Stomach (tissue), 9 donors: Measurements from ENCODE around the gene ADAM15. TPM values are rescaled to one million over a fixed set of nuclear protein-coding genes. Genes with fewer than 3 reads are reported as not detected.

Experiments
- DNase-seq, 2 donors: peaks; one replicate each; pipeline versions ENCODE4 v3.0.0 to v3.0.0-alpha.2; 2013 to 2019
- H3K27ac ChIP-seq, 5 donors: fragments of 200-600 bp in 4 of 5; sonication (generic) in 4 of 5; one replicate each; pipeline ENCODE4 v1.5.1; 2013 to 2019; ENCODE audit warnings: mild to moderate bottlenecking in 1 of 5, moderate library complexity in 1 of 5
- H3K27me3 ChIP-seq, 3 donors: fragments of 200-600 bp; sonication (generic); one replicate each; pipeline ENCODE4 v1.5.1; 2017 to 2019; ENCODE audit warnings: mixed run types in 1 of 3
- H3K36me3 ChIP-seq, 4 donors: fragments of 200-600 bp; sonication (generic); 1 replicate in 3 of 4; 2 replicates in 1 of 4; pipeline ENCODE4 v1.5.1; 2016 to 2019
- H3K4me1 ChIP-seq, 4 donors: fragments of 200-600 bp; sonication (generic); one replicate each; pipeline ENCODE4 v1.5.1; 2016 to 2019
- H3K4me3 ChIP-seq, 4 donors: fragments of 200-600 bp; sonication (generic) in 3 of 4; one replicate each; pipeline ENCODE4 v1.5.1; 2016 to 2019; ENCODE audit warnings: mild to moderate bottlenecking in 1 of 4
- H3K9me3 ChIP-seq, 4 donors: fragments of 200-600 bp; sonication (generic); one replicate each; pipeline ENCODE4 v1.5.1; 2016 to 2019
- EP300 ChIP-seq: sonication (generic); formaldehyde crosslinking; IDR thresholded peaks from one replicate; pipeline ENCODE4 v1.6.1; 2017; ENCODE audit warnings: antibody characterized with exemption
- POLR2A ChIP-seq, 4 donors: fragments of 450-650 bp; IDR thresholded peaks; one replicate each; pipeline ENCODE4 v1.6.1; 2016; ENCODE audit warnings: antibody characterized with exemption in 4 of 4, control low read depth in 2 of 4, mild to moderate bottlenecking in 1 of 4, moderate library complexity in 1 of 4
- POLR2AphosphoS5 ChIP-seq, 3 donors: sonication (generic); formaldehyde crosslinking; IDR thresholded peaks; one replicate each; pipeline ENCODE4 v1.6.1; 2016; ENCODE audit warnings: antibody characterized with exemption in 3 of 3
- WGBS, 5 donors: extraction: QIAGEN DNeasy Blood & Tissue Kit in 3 of 5; methylation state at CpG; one replicate each; pipeline versions ENCODE4 v1.1.5 to v1.1.7; 2013 to 2018; 5-methylcytosine and 5-hydroxymethylcytosine counted together
- intact Hi-C: fragments of 100-400 bp; cut with DNase I; formaldehyde crosslinking; loops from one replicate; pipeline ENCODE4 v1.15.1; 2023; ENCODE audit warnings: low total_unique reads
- polyA plus RNA-seq, 3 donors: library from polyadenylated mRNA; stranded (reverse); fragments of 200-250 nt; gene quantifications; one replicate each; pipeline ENCODE4 v1.2.3, GENCODE V29; 2013
- total RNA-seq, 5 donors: library from RNA; depleted of rRNA; stranded (reverse); fragments of >200 nt; gene quantifications; one replicate each; pipeline versions ENCODE4 v1.1.0 to v1.2.3, GENCODE V29; 2014 to 2016
- TF ChIP-seq, protein P1 (sequence below), 7 experiments: fragments of 450-650 bp in 4 of 7; fragments of 200-600 bp in 3 of 7; sonication (generic) in 3 of 7; IDR thresholded peaks; one replicate each; pipeline ENCODE4 v1.5.1; 2016 to 2019; ENCODE audit warnings: antibody characterized with exemption in 7 of 7, control low read depth in 2 of 7, mild to moderate bottlenecking in 1 of 7
- donor health status: healthy with polysubstance abuse.
- donor health status: Bipolar disorder and iron deficiency.
- donor health status: healthy.

ADAM15 gene
- total and polyA plus RNA-seq, 8 donors: 56.2 to 335 (median 154) TPM

DNA sequence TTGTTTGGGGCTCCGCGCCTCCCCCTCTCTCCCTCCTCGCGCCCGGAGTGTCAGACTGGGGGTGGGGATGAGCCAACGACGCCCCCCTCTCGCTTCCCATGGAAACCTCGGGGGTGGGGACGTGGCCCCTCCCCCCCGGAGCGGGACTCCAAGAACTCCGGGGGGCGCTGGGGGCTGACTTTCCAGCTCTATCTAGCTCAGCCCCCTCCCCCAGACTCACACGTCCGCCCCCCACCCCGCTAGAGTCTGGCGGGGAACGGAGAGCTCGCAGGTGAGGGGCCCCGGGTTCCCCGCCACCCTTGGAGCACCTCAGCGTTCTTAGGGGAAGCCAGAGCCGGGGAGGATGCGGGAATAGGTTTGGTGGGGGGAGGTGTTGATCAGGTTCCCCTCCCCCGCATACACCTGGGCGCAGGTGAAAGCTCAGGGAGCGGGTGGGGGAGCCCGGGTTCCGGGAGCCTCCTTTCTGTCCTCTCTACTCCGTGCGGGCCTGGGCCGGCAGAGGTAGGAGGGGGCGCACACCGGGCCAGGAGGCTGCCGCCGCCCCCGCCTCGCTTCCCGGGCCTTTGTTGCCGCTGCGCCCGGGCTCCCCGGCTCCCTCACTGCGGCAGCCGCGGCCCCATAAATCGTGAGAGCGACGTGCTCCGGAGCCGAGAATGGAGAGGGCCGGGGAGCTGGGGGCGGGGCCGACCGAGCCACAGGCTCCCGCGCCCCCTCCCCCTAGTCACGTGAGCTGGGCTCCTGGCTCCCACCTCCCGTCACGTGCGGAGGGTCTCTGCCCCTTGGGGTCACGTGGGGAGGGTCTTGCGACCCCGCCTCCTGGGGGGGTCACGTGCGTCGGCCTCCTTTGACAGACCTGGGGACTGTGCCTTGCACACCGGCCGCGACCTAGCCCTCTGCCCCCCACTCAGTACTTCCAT is 29.5 kb downstream of the ADAM15 start:
- Histone ChIP-seq H3K27ac (no peak overlapping the region), H3K27me3 (peaks cover 21 to 62% (median 57%) of the 10 kb centered on the region in 3 donors), H3K36me3 (no peaks in the 10 kb centered on the region), H3K4me1 (peaks cover 62 to 74% (median 70%) of the 10 kb centered on the region in 4 donors), H3K9me3 (no peaks in the 10 kb centered on the region), H3K4me3 (peak overlapping the region; percentile 28 to 62 (median 46))
- WGBS, 5 donors: 1 to 2% (median 1%) methylated on average over 29 to 71 of the region's 71 CpGs
- no peak for TF ChIP-seq POLR2A (IDR thresholded peaks at IDR 0.05)
- TF ChIP-seq POLR2AphosphoS5 (IDR thresholded peaks at IDR 0.05): no peak
- TF ChIP-seq, protein P1, sequence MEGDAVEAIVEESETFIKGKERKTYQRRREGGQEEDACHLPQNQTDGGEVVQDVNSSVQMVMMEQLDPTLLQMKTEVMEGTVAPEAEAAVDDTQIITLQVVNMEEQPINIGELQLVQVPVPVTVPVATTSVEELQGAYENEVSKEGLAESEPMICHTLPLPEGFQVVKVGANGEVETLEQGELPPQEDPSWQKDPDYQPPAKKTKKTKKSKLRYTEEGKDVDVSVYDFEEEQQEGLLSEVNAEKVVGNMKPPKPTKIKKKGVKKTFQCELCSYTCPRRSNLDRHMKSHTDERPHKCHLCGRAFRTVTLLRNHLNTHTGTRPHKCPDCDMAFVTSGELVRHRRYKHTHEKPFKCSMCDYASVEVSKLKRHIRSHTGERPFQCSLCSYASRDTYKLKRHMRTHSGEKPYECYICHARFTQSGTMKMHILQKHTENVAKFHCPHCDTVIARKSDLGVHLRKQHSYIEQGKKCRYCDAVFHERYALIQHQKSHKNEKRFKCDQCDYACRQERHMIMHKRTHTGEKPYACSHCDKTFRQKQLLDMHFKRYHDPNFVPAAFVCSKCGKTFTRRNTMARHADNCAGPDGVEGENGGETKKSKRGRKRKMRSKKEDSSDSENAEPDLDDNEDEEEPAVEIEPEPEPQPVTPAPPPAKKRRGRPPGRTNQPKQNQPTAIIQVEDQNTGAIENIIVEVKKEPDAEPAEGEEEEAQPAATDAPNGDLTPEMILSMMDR (IDR thresholded peaks at IDR 0.05): no peak
- no peak for TF ChIP-seq EP300
- DNase-seq: peak in 1 of 2 donors; percentile 86
- intact Hi-C loops: no loop called here

DNA sequence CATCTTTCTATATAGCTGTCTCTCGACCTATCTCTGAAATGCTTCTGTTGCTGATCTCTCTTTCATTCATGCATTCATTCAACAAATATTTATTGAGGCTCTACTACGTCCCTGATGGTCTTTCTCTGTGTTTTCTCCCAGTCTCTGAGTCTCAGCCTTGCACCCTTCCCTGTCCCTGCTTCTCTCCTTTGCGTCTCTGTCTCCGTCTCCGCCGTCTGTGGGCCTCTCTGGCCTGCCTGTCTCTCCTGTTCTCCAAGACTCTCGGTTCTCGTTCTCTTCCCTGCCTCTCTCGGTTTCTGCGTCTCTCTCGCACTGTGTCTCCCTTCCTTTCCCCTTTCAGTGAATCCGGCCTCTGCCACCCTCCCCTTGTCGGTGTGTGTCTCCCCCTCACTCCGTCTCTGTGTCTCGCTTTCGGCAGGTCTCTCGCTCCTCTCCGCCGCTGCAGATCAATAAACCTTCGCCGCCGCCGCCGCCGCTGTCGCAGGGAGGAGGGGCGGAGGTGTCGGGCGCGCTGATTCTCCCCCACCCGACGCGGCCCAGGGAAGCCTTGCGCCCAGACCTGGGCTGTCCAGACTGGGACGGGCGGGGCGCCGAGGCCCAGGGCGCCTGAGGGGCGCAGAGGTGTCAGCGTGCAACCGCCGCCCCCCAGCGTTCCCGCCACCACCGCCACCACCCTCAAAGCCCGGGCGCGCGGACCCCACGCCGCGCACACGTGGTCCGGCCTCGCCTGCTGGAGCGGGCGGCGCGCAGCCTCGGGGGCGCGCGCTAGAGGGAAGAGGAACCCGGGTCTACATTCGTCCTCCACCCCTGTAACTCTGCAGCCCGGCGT is 30.6 kb downstream of the ADAM15 start:
- TF ChIP-seq, protein P1 (IDR thresholded peaks at IDR 0.05): no peak
- no peak for TF ChIP-seq EP300
- no peak for TF ChIP-seq POLR2AphosphoS5 (IDR thresholded peaks at IDR 0.05)
- no peak for TF ChIP-seq POLR2A (IDR thresholded peaks at IDR 0.05)
- intact Hi-C loops: no loop called here
- peak in 1 of 2 donors; percentile 60 for DNase-seq
- Histone ChIP-seq H3K27me3 (peaks cover 21 to 62% (median 57%) of the 10 kb centered on the region in 3 donors), H3K27ac (no peak overlapping the region), H3K9me3 (no peaks in the 10 kb centered on the region), H3K36me3 (no peaks in the 10 kb centered on the region), H3K4me1 (peaks cover 70 to 83% (median 79%) of the 10 kb centered on the region in 4 donors), H3K4me3 (peak overlapping the region; percentile 3 to 51 (median 22))
- 2 to 5% (median 3%) methylated on average over 44 to 68 of the region's 68 CpGs for WGBS, 5 donors

DNA sequence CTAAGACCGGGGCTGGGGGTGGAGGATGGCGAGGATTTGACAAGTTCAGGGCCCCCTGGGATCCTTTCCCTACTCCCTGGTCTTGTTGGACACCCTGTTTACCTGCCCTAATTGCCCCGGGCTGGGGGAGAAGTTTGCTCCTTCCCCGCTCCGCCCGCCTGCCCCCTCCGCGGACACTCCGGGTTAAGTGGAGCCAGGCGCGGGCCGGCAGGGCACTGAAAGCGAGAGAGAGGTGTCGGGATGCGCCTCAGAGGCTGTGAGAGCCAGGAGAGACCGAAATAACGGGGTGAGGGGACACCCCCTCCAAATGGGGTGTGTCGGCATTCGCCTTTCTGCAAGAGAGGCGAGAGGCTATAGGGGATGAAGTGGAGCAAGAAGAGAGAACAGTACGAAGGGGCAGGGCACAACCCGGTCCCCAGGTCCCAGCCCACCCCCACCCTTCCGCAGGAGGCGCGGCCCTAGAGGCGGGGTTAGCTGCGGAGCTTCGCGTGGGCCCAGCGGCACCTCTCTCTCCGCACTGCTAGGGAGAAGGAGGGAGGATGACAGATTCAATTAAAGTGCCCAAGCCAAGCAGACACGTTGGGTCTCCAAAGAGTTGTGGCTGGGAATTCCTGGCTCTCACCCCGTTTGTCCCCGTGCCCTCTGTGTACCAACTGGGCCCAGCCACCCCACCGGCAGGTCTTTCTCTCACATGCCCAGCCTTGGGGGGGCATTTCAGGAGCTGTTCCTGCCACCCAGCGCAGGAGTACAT is 31.4 kb downstream of the ADAM15 start:
- peak overlapping the region in 3 of 4 donors; percentile 3 to 51 (median 26) for H3K4me3 ChIP-seq
- H3K27ac ChIP-seq: no peak overlapping the region
- TF ChIP-seq, protein P1 (IDR thresholded peaks at IDR 0.05): no peak
- TF ChIP-seq EP300 (no peak), POLR2A (IDR thresholded peaks at IDR 0.05) (no peak)
- DNase-seq: peak in 1 of 2 donors; percentile 65
- H3K9me3 ChIP-seq: no peaks in the 10 kb centered on the region
- H3K27me3 ChIP-seq: peaks cover 21 to 62% (median 57%) of the 10 kb centered on the region in 3 donors
- no peaks in the 10 kb centered on the region for H3K36me3 ChIP-seq
- WGBS, 5 donors: 3 to 12% (median 5%) methylated on average over 33 to 36 of the region's 36 CpGs
- intact Hi-C loops: no loop called here
- peaks cover 70 to 83% (median 79%) of the 10 kb centered on the region in 4 donors for H3K4me1 ChIP-seq
